Calu3 (cell line): Measurements from ENCODE around the gene ZNF699. TPM values are rescaled to one million over a fixed set of nuclear protein-coding genes. Genes with fewer than 3 reads are reported as not detected.

Experiments
- Bru-seq: library from RNA; stranded (reverse); fragments of 400-500 nt; gene quantifications from one replicate; lab custom pipeline; 2021; lab: Mats Ljungman, UMichigan
- BruChase-seq, 2 experiments: library from RNA; stranded (reverse); fragments of 400-500 nt; gene quantifications; one replicate each; lab custom pipeline; 2021; lab: Mats Ljungman, UMichigan
- BruUV-seq: library from RNA; stranded (reverse); fragments of 400-500 nt; replicated peaks from 2 replicates; lab custom pipeline; 2021; lab: Mats Ljungman, UMichigan
- CTCF ChIA-PET: fragments of 300-600 bp; sonication (Branson Sonifier 250); formaldehyde crosslinking; loops from one replicate; lab custom pipeline; 2022; ENCODE audit warnings: antibody characterized with exemption; lab: Charles Lee
- DNase-seq: peaks from one replicate; pipeline ENCODE4 v3.0.0; 2022
- H3K27ac Mint-ChIP-seq: one replicate; pipeline ENCODE4 v1.8.0; 2022; ENCODE audit warnings: mixed read lengths; ENCODE audit not compliant: unreplicated experiment
- H3K27me3 Mint-ChIP-seq: one replicate; pipeline ENCODE4 v1.8.0; 2022; ENCODE audit warnings: mixed read lengths; ENCODE audit not compliant: unreplicated experiment
- H3K36me3 Mint-ChIP-seq: one replicate; pipeline ENCODE4 v1.8.0; 2022; ENCODE audit warnings: mild to moderate bottlenecking, moderate library complexity, mixed read lengths; ENCODE audit not compliant: insufficient read depth, unreplicated experiment
- H3K4me1 Mint-ChIP-seq: one replicate; pipeline ENCODE4 v1.8.0; 2022; ENCODE audit warnings: mild to moderate bottlenecking, low read depth, mixed read lengths; ENCODE audit not compliant: unreplicated experiment
- H3K4me3 Mint-ChIP-seq: one replicate; pipeline ENCODE4 v1.8.0; 2022; ENCODE audit warnings: mild to moderate bottlenecking, low read depth, moderate library complexity, mixed read lengths; ENCODE audit not compliant: unreplicated experiment
- H3K9me3 Mint-ChIP-seq: one replicate; pipeline ENCODE4 v1.8.0; 2022; ENCODE audit warnings: low read depth, mixed read lengths; ENCODE audit not compliant: unreplicated experiment
- CTCF ChIP-seq: fragments of 200-600 bp; IDR thresholded peaks from one replicate; pipeline ENCODE4 v1.8.0; 2022; ENCODE audit warnings: antibody characterized with exemption; ENCODE audit not compliant: unreplicated experiment
- intact Hi-C: fragments of 100-400 bp; cut with micrococcal nuclease; formaldehyde crosslinking; loops from one replicate; pipeline ENCODE4 v1.10.0; 2022; ENCODE audit not compliant: unreplicated experiment
- long read RNA-seq: library from polyadenylated mRNA; stranded (forward); transcript quantifications from one replicate; pipeline ENCODE4 v2.0.0, GENCODE V29; 2022
- total RNA-seq: library from RNA; stranded (reverse); gene quantifications from 2 replicates; pipeline ENCODE4 v1.2.3, GENCODE V29; 2022

Gene ZNF699
- total RNA-seq (2.9 and 3.2 TPM in 2 replicates), Bru-seq, nascent RNA (percentile 48 among the genes with signal in this experiment), BruChase-seq, experiment 1, labeled RNA remaining after a 6-hour chase (percentile 36 among the genes with signal in this experiment), BruChase-seq, experiment 2, labeled RNA remaining after a 2-hour chase (percentile 39 among the genes with signal in this experiment)
- long read RNA-seq, result 0 reads

DNA sequence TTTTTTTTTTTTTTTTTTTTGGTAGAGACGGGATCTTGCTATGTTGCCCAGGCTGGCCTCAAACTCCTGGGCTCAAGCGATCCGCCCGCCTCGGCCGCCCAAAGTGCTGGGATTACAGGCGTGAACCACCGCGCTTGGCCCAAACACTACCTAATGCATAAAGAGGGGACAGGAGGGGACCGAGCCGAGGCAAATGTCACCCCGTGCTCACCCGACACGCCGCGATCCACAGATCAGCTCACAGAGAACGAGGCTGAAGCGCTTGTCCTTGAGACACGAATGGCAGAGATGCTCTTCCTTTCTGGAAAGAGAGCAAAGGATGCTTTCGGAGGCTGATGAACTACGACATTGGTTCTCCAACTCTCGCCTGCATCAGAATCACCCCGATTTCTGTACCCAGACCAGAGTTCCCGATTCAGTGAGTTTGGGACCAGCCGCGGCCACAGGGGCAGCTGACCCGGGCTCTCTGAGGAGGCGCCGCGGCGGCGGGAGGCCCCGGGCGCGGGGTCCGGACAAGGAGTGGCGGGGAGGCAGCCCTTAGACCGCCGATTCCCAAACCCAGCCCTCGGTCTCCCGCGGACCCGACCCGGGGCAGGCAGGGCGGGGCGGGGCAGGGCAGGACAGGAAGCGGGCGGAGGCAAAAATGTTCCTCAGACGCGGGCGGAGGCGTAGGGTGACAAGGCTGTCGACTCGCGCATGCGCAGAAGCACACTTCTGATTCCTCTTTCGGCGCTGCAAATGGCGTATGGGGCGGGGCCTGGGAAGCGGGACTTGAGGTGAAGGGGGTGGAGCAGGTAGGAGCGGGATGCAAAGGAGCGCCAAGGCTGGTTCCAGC is at the start of gene ZNF699:
Gene ZNF699, minus strand, starts transcription at position 700 of the 835 bp plus-strand sequence. CDS start 4,719 bp downstream, outside the sequence.
- BruUV-seq, result TSS peak; percentile 64
- peak within 1 kb of the TSS; percentile 79 for H3K4me3 Mint-ChIP-seq
- intact Hi-C loops, result no loop called here
- TF ChIP-seq CTCF, result no peak
- no peaks in the 10 kb centered on the region for H3K4me1 Mint-ChIP-seq
- CTCF ChIA-PET, result no interaction called here
- peaks cover 13% of the 10 kb centered on the region for H3K36me3 Mint-ChIP-seq
- H3K9me3 Mint-ChIP-seq, result peaks cover 6% of the 10 kb centered on the region
- no peaks in the 10 kb centered on the region for H3K27me3 Mint-ChIP-seq
- peak within 1 kb of the TSS; percentile 91 for H3K27ac Mint-ChIP-seq
- peak; percentile 93 for DNase-seq

GRCh38 chr19:9354651-9355050 is 45.0 kb upstream of the ZNF699 start:
- Mint-ChIP-seq H3K36me3 (no peaks in the 10 kb centered on the region), H3K9me3 (peaks cover 4% of the 10 kb centered on the region)

GRCh38 chr19:9353011-9353410 is 43.4 kb upstream of the ZNF699 start:
- no peak for TF ChIP-seq CTCF
- Mint-ChIP-seq H3K4me1 (no peaks in the 10 kb centered on the region), H3K36me3 (no peaks in the 10 kb centered on the region), H3K9me3 (peaks cover 2% of the 10 kb centered on the region), H3K4me3 (no peak overlapping the region), H3K27ac (no peak overlapping the region), H3K27me3 (no peaks in the 10 kb centered on the region)
- intact Hi-C loops, result no loop called here
- no peak for DNase-seq
- BruUV-seq, result no TSS peak
- CTCF ChIA-PET, result no interaction called here

More at GRCh38 chr19:9354651-9355050, 45.0 kb upstream of the ZNF699 start:
- Mint-ChIP-seq H3K4me1 (no peaks in the 10 kb centered on the region), H3K27me3 (no peaks in the 10 kb centered on the region), H3K27ac (no peak overlapping the region), H3K4me3 (no peak overlapping the region)
- no TSS peak for BruUV-seq
- no peak for DNase-seq
- CTCF ChIA-PET, result no interaction called here
- TF ChIP-seq CTCF, result no peak
- intact Hi-C loops, result no loop called here

- H3K9me3 Mint-ChIP-seq, result peaks cover 2% of the 10 kb centered on the region
- CTCF ChIA-PET, result interaction anchor here (0.6 kb wide), 1 partner anchor 247 kb away, joined by 4 read pairs; no protein-coding TSS in a partner anchor
- H3K27me3 Mint-ChIP-seq, result no peaks in the 10 kb centered on the region
- H3K4me3 Mint-ChIP-seq, result no peak overlapping the region
- no peak for TF ChIP-seq CTCF
- H3K36me3 Mint-ChIP-seq, result no peaks in the 10 kb centered on the region
- H3K4me1 Mint-ChIP-seq, result no peaks in the 10 kb centered on the region
- no TSS peak for BruUV-seq
- intact Hi-C loops, result no loop called here
- DNase-seq, result no peak
- no peak overlapping the region for H3K27ac Mint-ChIP-seq
These were observed 42.9 kb upstream of the ZNF699 start for GRCh38 chr19:9352505-9352904.
